Hematopoietic multipotent progenitor cell treated with erythropoietin and hydrocortisone succinate and interleukin-3 and kit ligand, for 6 days (in vitro differentiated cells): ENCODE results near the gene COX6B1.
"Not testable (repeated sequence)": the region's sequence is repeated elsewhere in the genome, so short reads cannot be mapped to it uniquely, and the experiment has no call there.

Experiments
- DNase-seq: peaks from one replicate; pipeline ENCODE4 v3.0.0-alpha.2; 2015

COX6B1 gene

GRCh38 chr19:35666251-35666913, 18.3 kb downstream of the COX6B1 start, which contains the start of gene UPK1A:
Gene UPK1A, plus strand, starts transcription at chr19:35666517. Its CDS starts 296 bp downstream, at chr19:35666813.
- no peak for DNase-seq

GRCh38 chr19:35669566-35669965, 21.4 kb downstream of the COX6B1 start:
- no peak for DNase-seq

- no peak for DNase-seq
Observed at GRCh38 chr19:35669974-35670373, 21.9 kb downstream of the COX6B1 start.

- DNase-seq: no peak
Observed at GRCh38 chr19:35670686-35671085, 22.6 kb downstream of the COX6B1 start.

GRCh38 chr19:35671818-35672217, 23.7 kb downstream of the COX6B1 start:
- DNase-seq: peak; percentile 88

GRCh38 chr19:35673121-35673804, 25.1 kb downstream of the COX6B1 start:
- peak; percentile 66 for DNase-seq

- no peak for DNase-seq
Observed at GRCh38 chr19:35675589-35676140, 27.5 kb downstream of the COX6B1 start.

GRCh38 chr19:35689836-35690235, 41.7 kb downstream of the COX6B1 start:
- no peak for DNase-seq

- not testable (repeated sequence) for DNase-seq
Observed at GRCh38 chr19:35691106-35691505, 43.0 kb downstream of the COX6B1 start.

GRCh38 chr19:35692010-35692409, 43.9 kb downstream of the COX6B1 start:
- no peak for DNase-seq

- DNase-seq: no peak
Observed at GRCh38 chr19:35693422-35693821, 45.3 kb downstream of the COX6B1 start.

- peak; percentile 97 for DNase-seq
Observed at GRCh38 chr19:35693835-35694599, 45.9 kb downstream of the COX6B1 start.

- DNase-seq: no peak
Observed at GRCh38 chr19:35695895-35696422, 47.8 kb downstream of the COX6B1 start.

- DNase-seq: no peak
Observed at GRCh38 chr19:35696835-35697234, 48.7 kb downstream of the COX6B1 start.

GRCh38 chr19:35702223-35703012, 54.3 kb downstream of the COX6B1 start:
- DNase-seq: peak; percentile 99

- DNase-seq: no peak
Observed at GRCh38 chr19:35703343-35703742, 55.2 kb downstream of the COX6B1 start.

GRCh38 chr19:35704218-35704617, 56.1 kb downstream of the COX6B1 start, which contains the start of gene ZBTB32:
Gene ZBTB32, plus strand, starts transcription at chr19:35704558. Its CDS starts 10,069 bp downstream, at chr19:35714627.
- DNase-seq: peak; percentile 79
